ENCODE data around the gene ARHGAP22.

DNA sequence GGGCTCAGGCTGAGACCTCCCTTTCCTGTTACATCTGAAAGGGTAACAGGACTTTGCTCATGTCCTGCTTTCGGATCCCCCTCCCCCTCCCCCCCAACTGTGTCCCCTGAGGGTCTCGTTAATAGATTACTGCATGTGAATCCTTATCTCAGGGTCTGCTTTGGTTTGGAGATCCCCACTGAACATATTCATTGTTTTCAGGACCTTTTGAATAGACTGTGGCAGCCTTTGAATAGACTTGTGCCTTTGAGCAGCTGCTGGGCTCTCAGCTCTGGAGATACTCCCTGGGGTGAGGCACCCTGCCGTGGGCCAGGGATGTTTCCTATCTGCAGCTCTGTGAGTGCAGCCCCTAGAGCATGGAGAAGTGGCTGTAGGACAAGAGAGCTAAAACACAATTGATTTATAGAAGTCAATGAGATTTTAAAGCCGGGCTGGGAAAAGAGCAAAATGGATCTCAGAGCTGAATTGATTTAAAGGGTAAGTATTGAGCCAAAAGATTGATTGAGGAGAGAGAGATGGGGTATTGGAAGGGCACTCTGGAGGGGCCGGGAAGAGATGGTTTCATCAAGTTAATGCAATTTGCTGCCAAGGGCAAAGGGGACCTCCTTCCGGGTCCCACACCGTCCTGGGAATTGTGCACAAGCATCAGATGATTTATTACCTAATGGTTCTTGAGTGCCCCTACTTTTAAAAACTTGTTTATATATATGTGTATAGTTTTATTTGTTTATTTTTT, 9.9 kb downstream of the ARHGAP22 start:
- no peak for TF ChIP-seq POLR2A (IDR thresholded peaks at IDR 0.05)
- TF ChIP-seq, protein P1, sequence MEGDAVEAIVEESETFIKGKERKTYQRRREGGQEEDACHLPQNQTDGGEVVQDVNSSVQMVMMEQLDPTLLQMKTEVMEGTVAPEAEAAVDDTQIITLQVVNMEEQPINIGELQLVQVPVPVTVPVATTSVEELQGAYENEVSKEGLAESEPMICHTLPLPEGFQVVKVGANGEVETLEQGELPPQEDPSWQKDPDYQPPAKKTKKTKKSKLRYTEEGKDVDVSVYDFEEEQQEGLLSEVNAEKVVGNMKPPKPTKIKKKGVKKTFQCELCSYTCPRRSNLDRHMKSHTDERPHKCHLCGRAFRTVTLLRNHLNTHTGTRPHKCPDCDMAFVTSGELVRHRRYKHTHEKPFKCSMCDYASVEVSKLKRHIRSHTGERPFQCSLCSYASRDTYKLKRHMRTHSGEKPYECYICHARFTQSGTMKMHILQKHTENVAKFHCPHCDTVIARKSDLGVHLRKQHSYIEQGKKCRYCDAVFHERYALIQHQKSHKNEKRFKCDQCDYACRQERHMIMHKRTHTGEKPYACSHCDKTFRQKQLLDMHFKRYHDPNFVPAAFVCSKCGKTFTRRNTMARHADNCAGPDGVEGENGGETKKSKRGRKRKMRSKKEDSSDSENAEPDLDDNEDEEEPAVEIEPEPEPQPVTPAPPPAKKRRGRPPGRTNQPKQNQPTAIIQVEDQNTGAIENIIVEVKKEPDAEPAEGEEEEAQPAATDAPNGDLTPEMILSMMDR (IDR thresholded peaks at IDR 0.05): no peak

All from heart left ventricle (tissue), 13 donors.